GM18502 (cell line): ENCODE results near the gene CAMK2N2.
A peak's percentile ranks its signal among the peaks of the same experiment; 100 is the strongest.

ENCODE experiments used
- ATAC-seq: cut with Tn5 transposase; IDR thresholded peaks from one replicate; pipeline ENCODE4 v1.9.1; 2021; ENCODE audit warnings: mild to moderate bottlenecking; ENCODE audit not compliant: unreplicated experiment, poor library complexity

CAMK2N2 gene

GRCh38 chr3:184229394-184230080 is 31.8 kb downstream of the CAMK2N2 start, which contains the start of gene VWA5B2:
TSS of gene VWA5B2 (plus strand) at chr3:184229585. CDS start at chr3:184230529, 944 bp downstream.
- peak; percentile 88 for ATAC-seq

DNA sequence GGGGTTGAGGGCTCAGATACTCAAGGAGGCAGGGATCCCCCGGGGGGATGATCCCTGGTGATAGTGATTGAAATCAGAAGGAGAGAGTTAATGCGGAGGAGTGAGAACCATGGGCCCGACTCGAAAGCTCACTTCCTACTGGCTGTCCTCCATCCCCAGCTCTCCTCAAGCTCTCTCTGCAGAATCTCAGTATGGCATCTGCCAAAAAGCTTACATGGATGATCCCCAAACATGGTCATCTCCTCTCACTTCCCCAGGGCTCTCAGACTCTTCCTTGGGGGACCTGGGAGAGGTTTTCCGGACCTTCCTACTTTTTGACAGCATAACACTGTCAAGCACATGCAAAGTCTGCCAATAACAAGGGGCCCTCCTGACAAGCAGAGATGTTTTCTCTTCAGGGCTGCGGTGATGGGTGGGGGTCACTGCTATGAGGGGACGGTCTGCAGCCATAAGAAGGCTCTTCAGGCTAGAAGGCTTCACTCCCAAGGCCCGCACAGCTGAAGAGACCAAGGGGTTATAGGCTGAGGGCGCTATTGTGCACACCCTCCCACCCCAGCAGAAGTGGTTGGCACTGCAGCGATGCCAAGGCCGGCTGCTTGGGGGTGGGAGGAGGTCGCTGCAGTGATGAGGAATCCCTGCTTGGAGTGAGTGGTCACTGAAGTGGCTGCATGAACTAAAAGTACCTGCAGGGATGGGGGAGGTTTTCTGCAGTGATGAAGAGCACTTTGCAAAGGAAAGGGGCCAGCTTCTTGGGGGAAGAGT is 32.8 kb downstream of the CAMK2N2 start:
- ATAC-seq: no peak

GRCh38 chr3:184227481-184227935 is 33.8 kb downstream of the CAMK2N2 start:
- no peak for ATAC-seq

DNA sequence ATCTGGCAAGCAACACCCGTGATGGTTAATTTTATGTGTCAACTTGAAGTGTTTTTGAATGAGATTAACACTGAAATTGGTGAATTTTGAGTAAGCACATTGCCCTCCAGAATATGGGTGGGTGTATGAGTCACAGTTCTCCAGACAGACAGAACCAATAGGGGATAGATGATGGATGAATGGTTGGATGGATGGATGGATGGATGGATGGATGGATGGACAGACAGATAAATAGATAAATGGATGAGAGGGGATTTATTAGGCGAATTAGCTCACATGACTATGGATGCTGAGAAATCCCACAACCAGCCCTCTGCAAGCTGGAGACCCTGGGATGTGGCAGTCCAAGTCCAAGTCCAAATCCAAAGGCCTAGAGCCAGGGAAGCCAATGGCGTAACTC is 37.4 kb downstream of the CAMK2N2 start:
- no peak for ATAC-seq

DNA sequence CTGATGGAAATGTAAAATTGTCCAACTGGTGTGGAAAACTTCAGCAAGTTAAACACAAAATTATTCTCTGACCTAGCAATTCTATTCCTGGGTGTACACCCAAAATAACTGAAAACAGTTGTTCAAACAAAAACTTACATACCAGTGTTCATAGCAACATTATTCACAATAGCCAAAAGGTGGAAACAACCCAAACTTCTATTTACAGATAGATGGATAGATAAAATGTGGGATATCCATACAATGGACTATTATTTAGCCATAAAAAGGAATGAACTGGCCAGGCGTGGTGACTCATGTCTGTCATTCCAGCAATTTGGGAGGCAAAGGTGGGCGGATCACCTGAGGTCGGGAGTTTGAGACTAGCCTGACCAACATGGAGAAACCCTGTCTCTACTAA is 38.8 kb downstream of the CAMK2N2 start:
- ATAC-seq: no peak

DNA sequence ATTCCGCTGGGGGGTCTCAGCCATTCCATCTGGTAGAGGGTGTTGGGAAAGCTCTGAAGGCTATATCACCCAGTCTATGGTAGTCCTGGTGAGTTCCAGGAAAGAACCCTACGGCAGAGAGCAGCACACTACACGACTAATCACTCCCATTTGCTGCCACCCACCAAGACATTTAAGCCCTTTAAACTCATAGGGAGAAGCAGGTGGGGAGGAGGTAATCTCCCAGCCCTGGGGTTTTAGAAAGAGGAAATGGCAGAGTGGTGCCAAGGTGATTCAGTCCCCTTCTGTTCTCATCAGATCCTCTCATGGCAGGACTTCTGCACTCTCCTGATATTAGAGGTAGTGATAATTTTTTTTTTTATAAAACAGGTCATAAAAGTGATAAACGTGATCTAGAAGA is 42.5 kb downstream of the CAMK2N2 start:
- ATAC-seq: no peak

- no peak for ATAC-seq
Measured at GRCh38 chr3:184211718-184212117, 49.6 kb downstream of the CAMK2N2 start.

DNA sequence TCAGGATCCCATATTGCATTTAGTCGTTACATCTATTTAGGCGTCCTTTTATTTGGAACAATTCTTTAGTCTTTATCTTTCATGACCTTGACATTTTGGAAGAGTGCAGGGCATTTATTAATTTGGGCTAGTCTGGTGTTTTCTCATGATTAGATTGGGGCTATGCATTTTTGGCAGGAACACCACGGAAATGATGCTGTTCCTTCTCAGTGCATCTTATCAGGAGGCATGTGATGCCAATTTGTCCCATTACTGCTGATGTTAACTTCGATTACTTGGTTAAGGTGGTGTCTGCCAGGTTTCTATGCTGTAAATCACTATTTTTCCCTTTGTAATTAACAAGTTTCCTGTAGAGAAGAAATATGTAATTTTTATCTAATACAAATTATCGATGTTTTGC is 50.1 kb downstream of the CAMK2N2 start:
- no peak for ATAC-seq
